GM23338 (cell line): ENCODE results near the gene RNASET2. TPM values are rescaled to one million over a fixed set of nuclear protein-coding genes. Genes with fewer than 3 reads are reported as not detected.

Experiments
- ATAC-seq: fragments of 200-7000 bp; cut with Tn5 transposase; 3 replicates; pipeline ENCODE4 v1.9.1; 2020
- DNase-seq: peaks from one replicate; pipeline ENCODE4 v3.0.0-alpha.2; 2015; ENCODE audit warnings: low spot score
- H2AFZ ChIP-seq: fragments of 200-600 bp; sonication (generic); 2 replicates; pipeline ENCODE4 v1.8.0; 2016; ENCODE audit warnings: antibody characterized with exemption, mild to moderate bottlenecking, moderate library complexity
- H3F3A ChIP-seq: fragments of 200-600 bp; sonication (generic); replicated peaks from 2 replicates; pipeline ENCODE4 v1.8.0; 2017; ENCODE audit warnings: antibody characterized with exemption, mixed run types, low read depth
- H3K27ac ChIP-seq: fragments of 200-600 bp; sonication (generic); 2 replicates; pipeline ENCODE4 v1.6.1; 2016; ENCODE audit warnings: low read depth
- H3K27me3 ChIP-seq: fragments of 200-600 bp; sonication (generic); 2 replicates; pipeline ENCODE4 v1.8.0; 2016; ENCODE audit warnings: mild to moderate bottlenecking, mixed run types, moderate library complexity; ENCODE audit not compliant: insufficient read depth
- H3K36me3 ChIP-seq: fragments of 200-600 bp; sonication (generic); 2 replicates; pipeline ENCODE4 v1.8.0; 2016; ENCODE audit warnings: mild to moderate bottlenecking; ENCODE audit not compliant: insufficient read depth
- H3K4me1 ChIP-seq: fragments of 200-600 bp; sonication (generic); 2 replicates; pipeline ENCODE4 v1.8.0; 2016; ENCODE audit warnings: mild to moderate bottlenecking, moderate library complexity; ENCODE audit not compliant: insufficient read depth
- H3K4me2 ChIP-seq: fragments of 200-600 bp; sonication (generic); 2 replicates; pipeline ENCODE4 v1.7.1; 2017; ENCODE audit warnings: mixed run types
- H3K4me3 ChIP-seq: fragments of 200-600 bp; sonication (generic); 2 replicates; pipeline ENCODE4 v1.6.1; 2016; ENCODE audit warnings: mixed run types
- H3K79me2 ChIP-seq: fragments of 200-600 bp; sonication (generic); replicated peaks from 2 replicates; pipeline ENCODE4 v1.8.0; 2017; ENCODE audit warnings: mild to moderate bottlenecking; ENCODE audit not compliant: insufficient read depth
- H3K9me2 ChIP-seq: fragments of 200-600 bp; sonication (generic); 2 replicates; pipeline ENCODE4 v1.8.0; 2017; ENCODE audit not compliant: insufficient read depth
- H4K20me1 ChIP-seq: fragments of 200-600 bp; sonication (generic); replicated peaks from 2 replicates; pipeline ENCODE4 v1.8.0; 2017; ENCODE audit warnings: mild to moderate bottlenecking; ENCODE audit not compliant: insufficient read depth
- H3K27ac Mint-ChIP-seq: 2 replicates; pipeline ENCODE4 v1.8.0; 2020; ENCODE audit warnings: inconsistent platforms, mild to moderate bottlenecking, moderate library complexity, mixed read lengths
- H3K27me3 Mint-ChIP-seq: 3 replicates; pipeline ENCODE4 v1.8.0; 2022; ENCODE audit warnings: low read depth, mild to moderate bottlenecking, moderate library complexity, mixed read lengths, inconsistent platforms; ENCODE audit not compliant: insufficient read depth, poor library complexity
- H3K36me3 Mint-ChIP-seq: 3 replicates; pipeline ENCODE4 v1.8.0; 2021; ENCODE audit warnings: low read depth, mild to moderate bottlenecking, inconsistent platforms, moderate library complexity, mixed read lengths
- H3K4me1 Mint-ChIP-seq: 3 replicates; pipeline ENCODE4 v1.8.0; 2020; ENCODE audit warnings: mild to moderate bottlenecking, inconsistent platforms, mixed read lengths
- H3K4me3 Mint-ChIP-seq: 3 replicates; pipeline ENCODE4 v1.8.0; 2021; ENCODE audit warnings: moderate library complexity, mild to moderate bottlenecking, inconsistent platforms, mixed read lengths
- H3K9me3 Mint-ChIP-seq: 3 replicates; pipeline ENCODE4 v1.8.0; 2020; ENCODE audit warnings: moderate library complexity, mild to moderate bottlenecking, inconsistent platforms, mixed read lengths
- CREB1 ChIP-seq: fragments of 250-450 bp; sonication (Bioruptor Pico); IDR thresholded peaks from 2 replicates; pipeline ENCODE4 v1.5.0; 2020; ENCODE audit warnings: low read depth, mild to moderate bottlenecking, moderate library complexity
- EZH2 ChIP-seq: fragments of 200-600 bp; sonication (generic); IDR thresholded peaks from one replicate; pipeline ENCODE4 v1.8.0; 2017; ENCODE audit warnings: antibody characterized with exemption, mild to moderate bottlenecking, low read depth; ENCODE audit not compliant: unreplicated experiment
- EZH2phosphoT487 ChIP-seq: fragments of 200-600 bp; sonication (generic); IDR thresholded peaks from one replicate; pipeline ENCODE4 v1.8.1; 2018; ENCODE audit warnings: antibody characterized with exemption; ENCODE audit not compliant: unreplicated experiment
- JUNB ChIP-seq: IDR thresholded peaks from one replicate; pipeline ENCODE4 v1.6.1; 2016; ENCODE audit warnings: antibody characterized with exemption; ENCODE audit not compliant: unreplicated experiment
- NANOG ChIP-seq: IDR thresholded peaks from 2 replicates; pipeline ENCODE4 v1.6.1; 2016; ENCODE audit warnings: antibody characterized with exemption, borderline replicate concordance
- POLR2AphosphoS5 ChIP-seq: IDR thresholded peaks from 2 replicates; pipeline ENCODE4 v1.6.1; 2016; ENCODE audit warnings: antibody characterized with exemption, low read depth
- STAT1 ChIP-seq: IDR thresholded peaks from one replicate; pipeline ENCODE4 v1.6.1; 2016; ENCODE audit warnings: antibody characterized with exemption; ENCODE audit not compliant: unreplicated experiment
- ZNF114 ChIP-seq: fragments of 250-450 bp; sonication (Bioruptor Pico); IDR thresholded peaks from 2 replicates; pipeline ENCODE4 v1.5.0; 2020; ENCODE audit warnings: mild to moderate bottlenecking, moderate library complexity
- ZNF331 ChIP-seq: fragments of 250-450 bp; sonication (Bioruptor Pico); IDR thresholded peaks from 2 replicates; pipeline ENCODE4 v1.5.0; 2020; ENCODE audit warnings: low read depth, mild to moderate bottlenecking, moderate library complexity
- polyA plus RNA-seq: library from polyadenylated mRNA; unstranded; fragments of >200 nt; fragmentation: Nextera tagmentation; extraction: Ambion mirVana; gene quantifications from 2 replicates; pipeline ENCODE4 v1.2.1, GENCODE V29; 2016
- total RNA-seq: library from RNA; depleted of rRNA; stranded (reverse); fragments of >200 nt; shearing (Covaris generic); gene quantifications from 2 replicates; pipeline ENCODE4 v1.2.3, GENCODE V29; 2014
- TF ChIP-seq, protein P1 (sequence below): IDR thresholded peaks from 2 replicates; pipeline ENCODE4 v1.6.1; 2016; ENCODE audit warnings: antibody characterized with exemption
- TF ChIP-seq, protein P2 (sequence below): IDR thresholded peaks from one replicate; pipeline ENCODE4 v1.6.1; 2018; ENCODE audit warnings: antibody characterized with exemption; ENCODE audit not compliant: unreplicated experiment
- TF ChIP-seq, protein P3 (sequence below): fragments of 250-450 bp; sonication (Bioruptor Pico); IDR thresholded peaks from 2 replicates; pipeline ENCODE4 v1.5.0; 2020; ENCODE audit warnings: mild to moderate bottlenecking, moderate library complexity

RNASET2 gene
- total and polyA plus RNA-seq, 2 experiments from 2014 or later, result 40.5 to 62.8 TPM

GRCh38 chr6:166959911-166960608 lies 3.7 kb upstream of the RNASET2 start:
- peaks cover 4% of the 10 kb centered on the region; the same call in 1 of the 2 replicates for H3K27me3 ChIP-seq
- no peak overlapping the region for H3K4me3 Mint-ChIP-seq
- no peak overlapping the region for H2AFZ ChIP-seq
- peaks cover 12% of the 10 kb centered on the region for H3K4me1 ChIP-seq
- no peaks in the 10 kb centered on the region for H3K79me2 ChIP-seq
- H3K4me3 ChIP-seq, result no peak overlapping the region
- peaks cover 26% of the 10 kb centered on the region for H3K4me1 Mint-ChIP-seq
- no peak overlapping the region for H3K27ac ChIP-seq
- peaks cover 25% of the 10 kb centered on the region for H3K9me3 Mint-ChIP-seq
- H3K27me3 Mint-ChIP-seq, result peaks cover 9% of the 10 kb centered on the region
- TF ChIP-seq, protein P1, sequence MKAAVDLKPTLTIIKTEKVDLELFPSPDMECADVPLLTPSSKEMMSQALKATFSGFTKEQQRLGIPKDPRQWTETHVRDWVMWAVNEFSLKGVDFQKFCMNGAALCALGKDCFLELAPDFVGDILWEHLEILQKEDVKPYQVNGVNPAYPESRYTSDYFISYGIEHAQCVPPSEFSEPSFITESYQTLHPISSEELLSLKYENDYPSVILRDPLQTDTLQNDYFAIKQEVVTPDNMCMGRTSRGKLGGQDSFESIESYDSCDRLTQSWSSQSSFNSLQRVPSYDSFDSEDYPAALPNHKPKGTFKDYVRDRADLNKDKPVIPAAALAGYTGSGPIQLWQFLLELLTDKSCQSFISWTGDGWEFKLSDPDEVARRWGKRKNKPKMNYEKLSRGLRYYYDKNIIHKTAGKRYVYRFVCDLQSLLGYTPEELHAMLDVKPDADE, result no peak
- TF ChIP-seq NANOG (no peak), ZNF114 (CRISPR knock-in tag) (no peak), ZNF331 (CRISPR knock-in tag) (no peak), EZH2phosphoT487 (no peak), JUNB (no peak), POLR2AphosphoS5 (no peak), EZH2 (no peak), STAT1 (no peak), CREB1 (no peak)
- TF ChIP-seq, protein P2, sequence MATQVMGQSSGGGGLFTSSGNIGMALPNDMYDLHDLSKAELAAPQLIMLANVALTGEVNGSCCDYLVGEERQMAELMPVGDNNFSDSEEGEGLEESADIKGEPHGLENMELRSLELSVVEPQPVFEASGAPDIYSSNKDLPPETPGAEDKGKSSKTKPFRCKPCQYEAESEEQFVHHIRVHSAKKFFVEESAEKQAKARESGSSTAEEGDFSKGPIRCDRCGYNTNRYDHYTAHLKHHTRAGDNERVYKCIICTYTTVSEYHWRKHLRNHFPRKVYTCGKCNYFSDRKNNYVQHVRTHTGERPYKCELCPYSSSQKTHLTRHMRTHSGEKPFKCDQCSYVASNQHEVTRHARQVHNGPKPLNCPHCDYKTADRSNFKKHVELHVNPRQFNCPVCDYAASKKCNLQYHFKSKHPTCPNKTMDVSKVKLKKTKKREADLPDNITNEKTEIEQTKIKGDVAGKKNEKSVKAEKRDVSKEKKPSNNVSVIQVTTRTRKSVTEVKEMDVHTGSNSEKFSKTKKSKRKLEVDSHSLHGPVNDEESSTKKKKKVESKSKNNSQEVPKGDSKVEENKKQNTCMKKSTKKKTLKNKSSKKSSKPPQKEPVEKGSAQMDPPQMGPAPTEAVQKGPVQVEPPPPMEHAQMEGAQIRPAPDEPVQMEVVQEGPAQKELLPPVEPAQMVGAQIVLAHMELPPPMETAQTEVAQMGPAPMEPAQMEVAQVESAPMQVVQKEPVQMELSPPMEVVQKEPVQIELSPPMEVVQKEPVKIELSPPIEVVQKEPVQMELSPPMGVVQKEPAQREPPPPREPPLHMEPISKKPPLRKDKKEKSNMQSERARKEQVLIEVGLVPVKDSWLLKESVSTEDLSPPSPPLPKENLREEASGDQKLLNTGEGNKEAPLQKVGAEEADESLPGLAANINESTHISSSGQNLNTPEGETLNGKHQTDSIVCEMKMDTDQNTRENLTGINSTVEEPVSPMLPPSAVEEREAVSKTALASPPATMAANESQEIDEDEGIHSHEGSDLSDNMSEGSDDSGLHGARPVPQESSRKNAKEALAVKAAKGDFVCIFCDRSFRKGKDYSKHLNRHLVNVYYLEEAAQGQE, result no peak
- TF ChIP-seq, protein P3, sequence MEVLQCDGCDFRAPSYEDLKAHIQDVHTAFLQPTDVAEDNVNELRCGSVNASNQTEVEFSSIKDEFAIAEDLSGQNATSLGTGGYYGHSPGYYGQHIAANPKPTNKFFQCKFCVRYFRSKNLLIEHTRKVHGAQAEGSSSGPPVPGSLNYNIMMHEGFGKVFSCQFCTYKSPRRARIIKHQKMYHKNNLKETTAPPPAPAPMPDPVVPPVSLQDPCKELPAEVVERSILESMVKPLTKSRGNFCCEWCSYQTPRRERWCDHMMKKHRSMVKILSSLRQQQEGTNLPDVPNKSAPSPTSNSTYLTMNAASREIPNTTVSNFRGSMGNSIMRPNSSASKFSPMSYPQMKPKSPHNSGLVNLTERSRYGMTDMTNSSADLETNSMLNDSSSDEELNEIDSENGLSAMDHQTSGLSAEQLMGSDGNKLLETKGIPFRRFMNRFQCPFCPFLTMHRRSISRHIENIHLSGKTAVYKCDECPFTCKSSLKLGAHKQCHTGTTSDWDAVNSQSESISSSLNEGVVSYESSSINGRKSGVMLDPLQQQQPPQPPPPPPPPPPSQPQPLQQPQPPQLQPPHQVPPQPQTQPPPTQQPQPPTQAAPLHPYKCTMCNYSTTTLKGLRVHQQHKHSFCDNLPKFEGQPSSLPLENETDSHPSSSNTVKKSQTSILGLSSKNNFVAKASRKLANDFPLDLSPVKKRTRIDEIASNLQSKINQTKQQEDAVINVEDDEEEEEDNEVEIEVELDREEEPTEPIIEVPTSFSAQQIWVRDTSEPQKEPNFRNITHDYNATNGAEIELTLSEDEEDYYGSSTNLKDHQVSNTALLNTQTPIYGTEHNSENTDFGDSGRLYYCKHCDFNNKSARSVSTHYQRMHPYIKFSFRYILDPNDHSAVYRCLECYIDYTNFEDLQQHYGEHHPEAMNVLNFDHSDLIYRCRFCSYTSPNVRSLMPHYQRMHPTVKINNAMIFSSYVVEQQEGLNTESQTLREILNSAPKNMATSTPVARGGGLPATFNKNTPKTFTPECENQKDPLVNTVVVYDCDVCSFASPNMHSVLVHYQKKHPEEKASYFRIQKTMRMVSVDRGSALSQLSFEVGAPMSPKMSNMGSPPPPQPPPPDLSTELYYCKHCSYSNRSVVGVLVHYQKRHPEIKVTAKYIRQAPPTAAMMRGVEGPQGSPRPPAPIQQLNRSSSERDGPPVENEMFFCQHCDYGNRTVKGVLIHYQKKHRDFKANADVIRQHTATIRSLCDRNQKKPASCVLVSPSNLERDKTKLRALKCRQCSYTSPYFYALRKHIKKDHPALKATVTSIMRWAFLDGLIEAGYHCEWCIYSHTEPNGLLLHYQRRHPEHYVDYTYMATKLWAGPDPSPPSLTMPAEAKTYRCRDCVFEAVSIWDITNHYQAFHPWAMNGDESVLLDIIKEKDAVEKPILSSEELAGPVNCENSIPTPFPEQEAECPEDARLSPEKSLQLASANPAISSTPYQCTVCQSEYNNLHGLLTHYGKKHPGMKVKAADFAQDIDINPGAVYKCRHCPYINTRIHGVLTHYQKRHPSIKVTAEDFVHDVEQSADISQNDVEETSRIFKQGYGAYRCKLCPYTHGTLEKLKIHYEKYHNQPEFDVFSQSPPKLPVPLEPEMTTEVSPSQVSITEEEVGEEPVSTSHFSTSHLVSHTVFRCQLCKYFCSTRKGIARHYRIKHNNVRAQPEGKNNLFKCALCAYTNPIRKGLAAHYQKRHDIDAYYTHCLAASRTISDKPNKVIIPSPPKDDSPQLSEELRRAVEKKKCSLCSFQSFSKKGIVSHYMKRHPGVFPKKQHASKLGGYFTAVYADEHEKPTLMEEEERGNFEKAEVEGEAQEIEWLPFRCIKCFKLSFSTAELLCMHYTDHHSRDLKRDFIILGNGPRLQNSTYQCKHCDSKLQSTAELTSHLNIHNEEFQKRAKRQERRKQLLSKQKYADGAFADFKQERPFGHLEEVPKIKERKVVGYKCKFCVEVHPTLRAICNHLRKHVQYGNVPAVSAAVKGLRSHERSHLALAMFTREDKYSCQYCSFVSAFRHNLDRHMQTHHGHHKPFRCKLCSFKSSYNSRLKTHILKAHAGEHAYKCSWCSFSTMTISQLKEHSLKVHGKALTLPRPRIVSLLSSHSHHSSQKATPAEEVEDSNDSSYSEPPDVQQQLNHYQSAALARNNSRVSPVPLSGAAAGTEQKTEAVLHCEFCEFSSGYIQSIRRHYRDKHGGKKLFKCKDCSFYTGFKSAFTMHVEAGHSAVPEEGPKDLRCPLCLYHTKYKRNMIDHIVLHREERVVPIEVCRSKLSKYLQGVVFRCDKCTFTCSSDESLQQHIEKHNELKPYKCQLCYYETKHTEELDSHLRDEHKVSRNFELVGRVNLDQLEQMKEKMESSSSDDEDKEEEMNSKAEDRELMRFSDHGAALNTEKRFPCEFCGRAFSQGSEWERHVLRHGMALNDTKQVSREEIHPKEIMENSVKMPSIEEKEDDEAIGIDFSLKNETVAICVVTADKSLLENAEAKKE (CRISPR knock-in tag), result no peak
- no peaks in the 10 kb centered on the region for H3K36me3 ChIP-seq
- ATAC-seq (no peak), DNase-seq (no peak)
- H3K36me3 Mint-ChIP-seq, result peaks cover 25% of the 10 kb centered on the region
- H4K20me1 ChIP-seq, result no peaks in the 10 kb centered on the region
- no peak overlapping the region for H3K4me2 ChIP-seq
- no peaks in the 10 kb centered on the region for H3F3A ChIP-seq
- no peaks in the 10 kb centered on the region for H3K9me2 ChIP-seq
- H3K27ac Mint-ChIP-seq, result no peak overlapping the region
